Activated CD4-positive, alpha-beta T cell treated with anti-CD3 and anti-CD28 coated beads, Interleukin-10, Interleukin-2, amounts not matched to agents 100 ng/mL and 50 ng/mL, durations not matched to agents 16 hours and 8 hours (primary cell): ENCODE results near the gene SUPT3H.
A peak's percentile ranks its signal among the peaks of the same experiment; 100 is the strongest.
"Not testable (repeated sequence)": the region's sequence is repeated elsewhere in the genome, so short reads cannot be mapped to it uniquely, and the experiment has no call there.

Experiments used
- DNase-seq: peaks from one replicate; pipeline ENCODE4 v3.0.0-alpha.2; 2020

SUPT3H gene

GRCh38 chr6:45253453-45253852 is 124.3 kb downstream of the SUPT3H start:
- DNase-seq, result no peak

- no peak for DNase-seq
These were observed 146.1 kb downstream of the SUPT3H start for GRCh38 chr6:45231660-45232059.

GRCh38 chr6:45229416-45229815 is 148.3 kb downstream of the SUPT3H start:
- no peak for DNase-seq

- no peak for DNase-seq
These were observed 151.7 kb downstream of the SUPT3H start for GRCh38 chr6:45226081-45226480.

GRCh38 chr6:45222380-45222779 is 155.4 kb downstream of the SUPT3H start:
- DNase-seq, result no peak

GRCh38 chr6:45215759-45216158 is 162.0 kb downstream of the SUPT3H start:
- DNase-seq, result no peak

- DNase-seq, result peak; percentile 65
These were observed 164.8 kb downstream of the SUPT3H start for GRCh38 chr6:45212976-45213375.

- no peak for DNase-seq
These were observed 168.0 kb downstream of the SUPT3H start for GRCh38 chr6:45209762-45210161.

GRCh38 chr6:45206793-45207492 is 170.8 kb downstream of the SUPT3H start:
- DNase-seq, result no peak

GRCh38 chr6:45201484-45201883 is 176.2 kb downstream of the SUPT3H start:
- DNase-seq, result no peak

GRCh38 chr6:45200510-45200909 is 177.2 kb downstream of the SUPT3H start:
- no peak for DNase-seq

GRCh38 chr6:45199554-45199953 is 178.2 kb downstream of the SUPT3H start:
- DNase-seq, result no peak

- no peak for DNase-seq
These were observed 181.6 kb downstream of the SUPT3H start for GRCh38 chr6:45196121-45196520.

GRCh38 chr6:45195137-45195536 is 182.6 kb downstream of the SUPT3H start:
- no peak for DNase-seq

GRCh38 chr6:45192556-45192955 is 185.2 kb downstream of the SUPT3H start:
- DNase-seq, result no peak

- DNase-seq, result no peak
These were observed 186.3 kb downstream of the SUPT3H start for GRCh38 chr6:45191414-45191813.

- peak; percentile 17 for DNase-seq
These were observed 189.9 kb downstream of the SUPT3H start for GRCh38 chr6:45187836-45188235.

GRCh38 chr6:45185403-45186251 is 192.1 kb downstream of the SUPT3H start:
- DNase-seq, result no peak

- DNase-seq, result no peak
These were observed 192.8 kb downstream of the SUPT3H start for GRCh38 chr6:45184937-45185336.

GRCh38 chr6:45184040-45184439 is 193.7 kb downstream of the SUPT3H start:
- no peak for DNase-seq

GRCh38 chr6:45176373-45176772 is 201.4 kb downstream of the SUPT3H start:
- not testable (repeated sequence) for DNase-seq

GRCh38 chr6:45175272-45175671 is 202.5 kb downstream of the SUPT3H start:
- no peak for DNase-seq

GRCh38 chr6:45174045-45174444 is 203.7 kb downstream of the SUPT3H start:
- no peak for DNase-seq

- no peak for DNase-seq
These were observed 206.4 kb downstream of the SUPT3H start for GRCh38 chr6:45171380-45171779.
